Measurements from ENCODE around the gene CCDC180. TPM values are rescaled to one million over a fixed set of nuclear protein-coding genes. Genes with fewer than 3 reads are reported as not detected.

The CCDC180 gene
- total RNA-seq, 1 experiment from 2014 or later, result 0.34 TPM

DNA sequence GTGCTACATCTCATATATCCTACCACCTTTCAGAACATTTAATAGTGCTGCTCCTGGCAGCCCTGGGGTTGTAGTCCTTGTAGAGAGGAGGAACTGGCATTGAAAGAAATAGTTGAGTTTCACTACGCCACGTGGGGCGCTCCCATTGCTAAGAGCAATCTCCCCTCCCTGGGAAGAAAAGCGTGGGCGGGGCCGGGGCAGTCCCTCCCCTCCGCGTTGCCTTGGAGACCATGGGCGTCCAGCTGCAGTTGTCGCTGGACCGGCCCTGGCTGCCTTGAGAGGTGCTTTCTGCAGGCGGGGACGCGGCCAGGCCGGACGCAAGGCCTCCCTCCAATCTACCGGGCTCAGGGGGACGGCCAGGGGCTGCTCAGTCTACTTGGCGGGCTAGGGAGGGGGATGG lies 368 bp upstream of the CCDC180 start:
- no TSS peak for BruUV-seq (replicated peaks)
- CTCF ChIA-PET, result no interaction called here

DNA sequence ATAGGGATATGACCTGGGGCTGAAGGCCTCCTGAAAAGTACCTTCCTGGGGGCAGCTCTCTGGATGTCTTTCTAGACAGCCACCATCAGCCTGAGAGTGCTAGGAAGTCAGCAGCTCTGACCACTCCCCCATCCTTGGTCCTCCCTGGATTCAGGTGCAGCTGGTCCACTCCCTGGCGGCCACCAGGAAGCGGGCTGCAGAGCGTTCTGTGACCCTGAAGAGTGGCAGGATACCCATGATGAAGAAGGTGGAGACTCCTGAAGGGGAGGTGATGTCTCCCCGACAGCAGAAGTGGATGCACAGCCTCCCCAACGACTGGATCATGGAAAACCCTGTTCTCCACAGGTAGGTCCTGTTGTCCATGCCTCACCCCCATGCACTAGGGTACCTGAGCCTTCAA lies 1.8 kb downstream of the CCDC180 start:
- Histone ChIP-seq H3K27ac (ENCODE audit: low read depth, low read length, poor library complexity, severe bottlenecking) (no peak overlapping the region), H3K36me3 (ENCODE audit: insufficient read depth, low read length, poor library complexity, severe bottlenecking) (no peaks in the 10 kb centered on the region), H3K4me3 (ENCODE audit: low read depth, low read length, poor library complexity, severe bottlenecking) (no peak overlapping the region), H3K9me3 (ENCODE audit: low read depth, low read length, poor library complexity, severe bottlenecking) (no peaks in the 10 kb centered on the region), H3K4me1 (ENCODE audit: insufficient read depth, low read length, poor library complexity, severe bottlenecking) (no peaks in the 10 kb centered on the region), H3K27me3 (replicated peaks; ENCODE audit: insufficient read depth, low read depth, low read length, poor library complexity) (peaks cover 15% of the 10 kb centered on the region)
- DNase-seq (ENCODE audit: low spot score), result no peak
- ChIA-PET POLR2A (ENCODE audit: low non-redundant PET) (no interaction called here), CTCF (no interaction called here)
- no peak for TF ChIP-seq EZH2 (IDR thresholded peaks at IDR 0.05; ENCODE audit: borderline replicate concordance, low read depth, low read length, poor library complexity, severe bottlenecking)
- TF ChIP-seq, protein P1, sequence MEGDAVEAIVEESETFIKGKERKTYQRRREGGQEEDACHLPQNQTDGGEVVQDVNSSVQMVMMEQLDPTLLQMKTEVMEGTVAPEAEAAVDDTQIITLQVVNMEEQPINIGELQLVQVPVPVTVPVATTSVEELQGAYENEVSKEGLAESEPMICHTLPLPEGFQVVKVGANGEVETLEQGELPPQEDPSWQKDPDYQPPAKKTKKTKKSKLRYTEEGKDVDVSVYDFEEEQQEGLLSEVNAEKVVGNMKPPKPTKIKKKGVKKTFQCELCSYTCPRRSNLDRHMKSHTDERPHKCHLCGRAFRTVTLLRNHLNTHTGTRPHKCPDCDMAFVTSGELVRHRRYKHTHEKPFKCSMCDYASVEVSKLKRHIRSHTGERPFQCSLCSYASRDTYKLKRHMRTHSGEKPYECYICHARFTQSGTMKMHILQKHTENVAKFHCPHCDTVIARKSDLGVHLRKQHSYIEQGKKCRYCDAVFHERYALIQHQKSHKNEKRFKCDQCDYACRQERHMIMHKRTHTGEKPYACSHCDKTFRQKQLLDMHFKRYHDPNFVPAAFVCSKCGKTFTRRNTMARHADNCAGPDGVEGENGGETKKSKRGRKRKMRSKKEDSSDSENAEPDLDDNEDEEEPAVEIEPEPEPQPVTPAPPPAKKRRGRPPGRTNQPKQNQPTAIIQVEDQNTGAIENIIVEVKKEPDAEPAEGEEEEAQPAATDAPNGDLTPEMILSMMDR (conservative IDR thresholded peaks at IDR 0.05; ENCODE audit: low read depth, low read length), result no peak
- intact Hi-C loops (cut with micrococcal nuclease; ENCODE audit: unreplicated experiment), result no loop called here
- no TSS peak for BruUV-seq (replicated peaks)

More for the DNA sequence above, 368 bp upstream of the CCDC180 start:
- Histone ChIP-seq H3K4me3 (ENCODE audit: low read depth, low read length, poor library complexity, severe bottlenecking) (no peak overlapping the region), H3K9me3 (ENCODE audit: low read depth, low read length, poor library complexity, severe bottlenecking) (no peaks in the 10 kb centered on the region), H3K27me3 (replicated peaks; ENCODE audit: insufficient read depth, low read depth, low read length, poor library complexity) (peaks cover 15% of the 10 kb centered on the region), H3K4me1 (ENCODE audit: insufficient read depth, low read length, poor library complexity, severe bottlenecking) (no peaks in the 10 kb centered on the region), H3K36me3 (ENCODE audit: insufficient read depth, low read length, poor library complexity, severe bottlenecking) (no peaks in the 10 kb centered on the region), H3K27ac (ENCODE audit: low read depth, low read length, poor library complexity, severe bottlenecking) (no peak overlapping the region)
- peak; percentile 75 for DNase-seq (ENCODE audit: low spot score)
- intact Hi-C loops (cut with micrococcal nuclease; ENCODE audit: unreplicated experiment), result no loop called here
- POLR2A ChIA-PET (ENCODE audit: low non-redundant PET), result no interaction called here
- no peak for TF ChIP-seq EZH2 (IDR thresholded peaks at IDR 0.05; ENCODE audit: borderline replicate concordance, low read depth, low read length, poor library complexity, severe bottlenecking)
- TF ChIP-seq, protein P1 (conservative IDR thresholded peaks at IDR 0.05; ENCODE audit: low read depth, low read length), result 0 out of 2 replicates have a peak, but pooled peaks have one; percentile 28

DNA sequence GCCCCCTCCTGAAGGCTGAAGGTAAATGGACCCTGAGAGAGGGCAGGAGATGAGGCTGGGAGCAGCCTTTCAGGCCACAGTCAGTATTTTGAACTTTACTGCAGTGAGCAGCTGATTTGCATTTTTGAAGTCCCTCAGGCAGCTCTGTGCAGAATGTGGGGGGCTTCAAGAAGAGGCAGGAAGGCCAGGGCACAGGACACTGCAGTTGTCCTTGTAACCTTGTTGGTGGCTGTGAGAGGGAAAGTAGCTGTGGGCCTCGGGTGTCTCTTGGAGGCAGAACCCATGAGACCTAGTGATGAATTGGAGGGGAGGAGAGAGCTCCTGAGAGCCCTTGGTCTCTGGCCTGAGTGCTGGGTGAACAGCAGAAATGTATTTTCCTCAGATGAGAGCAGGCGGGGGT lies 2.6 kb downstream of the CCDC180 start:
- intact Hi-C loops (cut with micrococcal nuclease; ENCODE audit: unreplicated experiment), result no loop called here
- no peaks in the 10 kb centered on the region for H3K9me3 ChIP-seq (ENCODE audit: low read depth, low read length, poor library complexity, severe bottlenecking)
- no peak for DNase-seq (ENCODE audit: low spot score)
- peaks cover 15% of the 10 kb centered on the region for H3K27me3 ChIP-seq (replicated peaks; ENCODE audit: insufficient read depth, low read depth, low read length, poor library complexity)
- ChIA-PET POLR2A (ENCODE audit: low non-redundant PET) (no interaction called here), CTCF (no interaction called here)
- H3K4me3 ChIP-seq (ENCODE audit: low read depth, low read length, poor library complexity, severe bottlenecking), result no peak overlapping the region
- no peak overlapping the region for H3K27ac ChIP-seq (ENCODE audit: low read depth, low read length, poor library complexity, severe bottlenecking)
- no peaks in the 10 kb centered on the region for H3K36me3 ChIP-seq (ENCODE audit: insufficient read depth, low read length, poor library complexity, severe bottlenecking)
- H3K4me1 ChIP-seq (ENCODE audit: insufficient read depth, low read length, poor library complexity, severe bottlenecking), result no peaks in the 10 kb centered on the region
- no peak for TF ChIP-seq EZH2 (IDR thresholded peaks at IDR 0.05; ENCODE audit: borderline replicate concordance, low read depth, low read length, poor library complexity, severe bottlenecking)
- TF ChIP-seq, protein P1 (conservative IDR thresholded peaks at IDR 0.05; ENCODE audit: low read depth, low read length), result no peak
- no TSS peak for BruUV-seq (replicated peaks)
